Measurements from ENCODE around the gene TSN.

GRCh38 chr2:121740973-121741372, 14.5 kb upstream of the TSN start:
- TF ChIP-seq, protein P1, sequence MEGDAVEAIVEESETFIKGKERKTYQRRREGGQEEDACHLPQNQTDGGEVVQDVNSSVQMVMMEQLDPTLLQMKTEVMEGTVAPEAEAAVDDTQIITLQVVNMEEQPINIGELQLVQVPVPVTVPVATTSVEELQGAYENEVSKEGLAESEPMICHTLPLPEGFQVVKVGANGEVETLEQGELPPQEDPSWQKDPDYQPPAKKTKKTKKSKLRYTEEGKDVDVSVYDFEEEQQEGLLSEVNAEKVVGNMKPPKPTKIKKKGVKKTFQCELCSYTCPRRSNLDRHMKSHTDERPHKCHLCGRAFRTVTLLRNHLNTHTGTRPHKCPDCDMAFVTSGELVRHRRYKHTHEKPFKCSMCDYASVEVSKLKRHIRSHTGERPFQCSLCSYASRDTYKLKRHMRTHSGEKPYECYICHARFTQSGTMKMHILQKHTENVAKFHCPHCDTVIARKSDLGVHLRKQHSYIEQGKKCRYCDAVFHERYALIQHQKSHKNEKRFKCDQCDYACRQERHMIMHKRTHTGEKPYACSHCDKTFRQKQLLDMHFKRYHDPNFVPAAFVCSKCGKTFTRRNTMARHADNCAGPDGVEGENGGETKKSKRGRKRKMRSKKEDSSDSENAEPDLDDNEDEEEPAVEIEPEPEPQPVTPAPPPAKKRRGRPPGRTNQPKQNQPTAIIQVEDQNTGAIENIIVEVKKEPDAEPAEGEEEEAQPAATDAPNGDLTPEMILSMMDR (IDR thresholded peaks at IDR 0.05), result no peak
- no peak for TF ChIP-seq POLR2A (IDR thresholded peaks at IDR 0.05)
